Peyer's patch (tissue), 4 donors: ENCODE data around the gene ENPP7.

Experiments used
- CTCF ChIP-seq, 6 experiments: fragments of 450-650 bp in 4 of 6; fragments of 200-600 bp in 2 of 6; sonication (generic) in 1 of 6; IDR thresholded peaks; one replicate each; pipeline ENCODE4 v1.5.1; 2017 to 2019; ENCODE audit warnings: antibody characterized with exemption in 6 of 6, mild to moderate bottlenecking in 3 of 6, moderate library complexity in 1 of 6
- POLR2A ChIP-seq, 2 donors: fragments of 450-650 bp; IDR thresholded peaks; one replicate each; pipeline ENCODE4 v1.5.1; 2017; ENCODE audit warnings: antibody characterized with exemption in 2 of 2, mild to moderate bottlenecking in 2 of 2, moderate library complexity in 2 of 2

- TF ChIP-seq CTCF (IDR thresholded peaks at IDR 0.05) (no peak), POLR2A (IDR thresholded peaks at IDR 0.05) (no peak)
Measured at GRCh38 chr17:79706931-79707850, 23.6 kb upstream of the ENPP7 start.
